GM19023 (cell line): Measurements from ENCODE around the gene MATK.

Source experiments
- ATAC-seq: cut with Tn5 transposase; IDR thresholded peaks from one replicate; pipeline ENCODE4 v1.9.1; 2021; ENCODE audit warnings: mild to moderate bottlenecking, moderate library complexity; ENCODE audit not compliant: unreplicated experiment

MATK gene

GRCh38 chr19:3792114-3792513 lies 5.9 kb upstream of the MATK start:
- ATAC-seq, result no peak

GRCh38 chr19:3790941-3791340 lies 4.8 kb upstream of the MATK start:
- ATAC-seq, result no peak

- ATAC-seq, result no peak
Measured at GRCh38 chr19:3790209-3790734, 4.1 kb upstream of the MATK start.

DNA sequence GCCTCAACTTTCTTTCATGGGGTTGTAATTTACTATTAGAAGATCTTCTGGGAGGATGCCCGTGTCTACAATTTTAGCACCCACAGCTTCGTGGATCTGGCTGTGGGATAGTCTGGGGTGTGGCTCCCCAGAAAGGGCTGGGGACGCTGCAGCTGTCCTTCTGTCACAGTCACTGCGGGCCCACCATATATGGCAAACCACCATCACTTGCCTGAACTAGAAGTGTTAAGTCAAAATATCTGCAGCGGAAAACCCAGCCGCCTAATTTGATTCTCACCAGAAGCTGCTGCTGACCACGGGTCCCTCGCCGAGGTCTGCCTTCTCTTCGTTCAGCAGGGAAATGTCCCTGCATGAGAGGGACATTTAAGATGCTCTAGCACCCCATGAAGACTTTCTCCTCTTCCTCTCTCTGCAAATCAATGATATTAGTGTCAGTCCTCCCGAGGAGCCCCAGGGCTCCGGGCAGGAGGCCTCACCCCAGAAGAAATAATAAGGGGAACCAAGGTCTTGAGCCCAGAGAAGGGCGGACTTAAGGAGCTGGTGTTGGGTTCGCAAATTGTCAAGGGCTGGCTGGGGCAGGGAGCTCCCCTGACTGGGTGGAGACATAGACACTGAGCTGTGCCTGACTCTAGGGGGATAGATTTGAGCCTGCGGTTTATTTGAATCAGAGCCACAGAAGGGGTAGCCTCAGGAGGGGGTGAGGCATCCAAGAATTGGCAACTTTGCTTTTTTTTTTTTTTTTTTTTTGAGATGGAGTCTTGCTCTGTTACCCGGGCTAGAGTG lies 3.0 kb upstream of the MATK start:
- no peak for ATAC-seq

DNA sequence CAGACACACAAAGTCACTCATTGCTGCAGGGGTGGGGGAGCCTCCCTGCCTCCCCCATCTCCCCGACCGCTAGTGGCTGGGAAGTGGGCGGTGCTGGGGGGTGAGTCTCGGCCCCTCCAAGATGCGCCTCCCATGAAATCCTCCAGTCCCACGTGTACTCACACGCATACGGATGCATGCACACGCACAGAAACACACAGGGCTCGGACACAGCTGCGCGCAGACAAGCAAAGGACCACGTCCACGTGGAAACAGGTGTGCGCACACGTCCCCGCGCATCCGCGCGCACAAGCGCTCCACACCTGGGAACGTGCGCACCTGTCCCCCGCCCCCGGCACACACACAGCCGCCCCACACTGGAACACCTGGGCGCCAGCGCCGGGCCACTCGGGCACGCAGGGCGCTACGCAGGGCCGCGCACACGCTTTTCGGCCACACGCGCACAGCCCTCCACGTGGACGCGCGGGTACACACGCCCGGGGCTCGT lies 687 bp downstream of the MATK start:
- no peak for ATAC-seq

DNA sequence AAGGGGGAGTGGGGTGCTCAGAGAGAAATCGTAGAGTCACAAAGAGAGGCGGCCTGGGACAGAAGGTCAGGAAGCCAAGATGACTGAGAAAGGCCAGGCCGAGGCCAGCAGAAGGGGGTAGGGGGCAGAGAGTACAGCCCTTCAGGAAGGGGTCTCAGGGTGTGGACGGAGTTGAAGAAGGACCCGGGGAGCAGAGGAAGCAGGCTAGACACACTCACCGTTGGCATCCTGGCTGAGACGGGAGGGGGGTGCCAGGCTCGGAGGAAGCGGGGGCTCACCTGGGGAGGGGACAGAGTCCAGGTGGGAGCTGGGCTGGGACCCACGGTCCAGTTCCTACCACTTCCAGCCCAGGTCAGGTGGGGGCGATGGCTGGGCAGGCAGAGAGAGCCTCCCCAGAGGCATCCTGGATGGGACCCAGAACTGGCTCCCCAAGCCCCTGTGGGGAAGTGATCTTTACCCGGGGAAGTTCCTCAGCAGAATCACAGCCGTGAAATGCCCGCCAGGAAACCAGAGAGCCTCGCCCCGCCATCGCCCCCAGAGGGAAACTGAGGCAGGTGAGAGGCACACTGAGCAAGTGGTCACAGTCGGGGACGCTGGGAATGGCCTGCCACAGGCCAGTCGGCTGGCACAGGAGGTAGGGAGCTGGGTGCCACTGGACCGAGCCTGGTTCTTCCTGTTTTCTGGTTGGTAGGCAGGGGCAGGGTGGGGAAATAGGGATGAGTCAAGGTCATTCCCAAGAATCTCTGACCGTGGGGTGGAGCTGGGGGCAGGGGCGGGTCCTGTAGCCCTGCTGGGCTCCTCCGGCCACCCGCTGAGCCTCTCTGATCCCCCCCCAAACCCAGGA lies 1.4 kb downstream of the MATK start:
- no peak for ATAC-seq

- no peak for ATAC-seq
Measured at GRCh38 chr19:3783660-3784584, 2.3 kb downstream of the MATK start.

DNA sequence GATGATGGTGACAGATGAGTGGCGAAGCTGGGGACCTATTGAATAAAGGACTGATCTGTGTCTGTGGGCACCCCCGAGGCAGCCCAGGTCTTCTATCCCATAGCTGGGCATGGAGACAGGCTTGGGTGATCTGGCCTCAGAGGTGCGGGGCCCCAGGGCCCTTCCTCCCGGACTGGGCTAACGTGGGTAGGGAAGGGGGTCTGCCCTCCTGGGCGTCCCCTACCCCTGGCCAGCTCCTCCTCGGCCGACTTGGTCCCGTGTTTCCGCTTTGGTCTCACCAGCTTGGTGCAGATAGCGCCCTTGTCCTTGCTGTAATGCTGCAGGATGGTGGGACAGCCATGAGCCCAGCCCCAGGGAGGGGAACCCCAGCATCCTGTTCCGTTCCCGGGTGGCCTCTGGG lies 3.3 kb downstream of the MATK start:
- no peak for ATAC-seq

DNA sequence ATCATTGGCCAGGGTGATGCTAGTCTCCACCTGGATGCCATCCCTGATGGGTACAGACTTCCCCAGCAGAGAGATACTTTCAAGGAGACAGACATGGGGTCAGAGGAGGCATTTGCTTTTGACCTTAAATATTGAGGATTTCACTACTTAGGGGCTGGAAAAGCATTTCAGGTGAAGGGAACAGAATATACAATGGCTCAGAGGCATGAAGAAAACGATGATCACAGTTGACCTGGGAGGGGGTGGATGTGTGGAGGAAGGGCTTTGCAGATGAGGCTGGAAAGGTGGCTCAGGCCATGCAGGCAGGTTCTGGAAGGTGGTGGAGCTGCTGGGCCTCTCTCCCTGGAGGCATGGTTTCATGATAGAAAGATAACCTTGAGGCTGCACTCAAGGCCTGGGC lies 3.9 kb downstream of the MATK start:
- no peak for ATAC-seq

- ATAC-seq, result no peak
Measured at GRCh38 chr19:3781603-3782002, 4.6 kb downstream of the MATK start.

GRCh38 chr19:3780786-3781304 lies 5.3 kb downstream of the MATK start:
- ATAC-seq, result no peak

DNA sequence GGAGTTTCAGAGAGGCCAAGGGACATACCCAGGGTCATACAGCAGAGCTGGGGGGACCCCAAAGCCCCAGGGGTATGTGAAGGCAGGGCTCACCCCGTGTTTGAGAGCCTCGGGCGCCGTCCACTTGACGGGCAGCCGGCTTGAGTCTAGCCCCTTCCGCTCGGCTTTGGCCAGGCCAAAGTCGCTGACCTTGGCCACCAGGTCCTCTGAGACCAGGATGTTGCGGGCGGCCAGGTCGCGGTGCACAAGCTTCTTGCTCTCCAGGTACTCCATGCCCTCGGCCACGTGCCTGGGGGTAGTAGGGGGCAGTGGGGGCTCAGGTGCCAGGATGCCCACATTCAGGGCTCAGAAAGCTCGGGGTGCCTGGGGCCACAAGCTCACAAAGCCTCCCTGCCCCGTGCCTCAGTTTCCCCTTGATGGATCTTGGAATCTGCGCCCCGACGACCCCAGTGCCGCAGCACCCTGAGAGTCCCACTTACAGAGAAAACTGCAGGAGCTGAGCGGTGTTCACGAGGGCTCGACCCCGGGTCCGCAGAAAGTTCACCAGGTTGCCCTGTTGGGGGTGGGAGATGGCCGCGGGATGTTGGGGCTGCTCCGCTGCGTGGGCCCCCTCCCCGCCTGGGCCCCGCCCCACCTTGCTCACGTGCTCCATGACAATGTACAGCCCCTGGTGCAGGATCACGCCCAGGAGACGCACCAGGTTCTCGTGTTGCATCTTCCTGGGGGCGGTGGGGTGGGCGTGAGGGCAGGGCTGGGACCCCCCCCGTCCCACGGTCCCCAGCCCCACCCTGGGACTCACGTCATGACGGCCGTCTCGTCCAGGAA lies 7.1 kb downstream of the MATK start:
- ATAC-seq, result no peak

DNA sequence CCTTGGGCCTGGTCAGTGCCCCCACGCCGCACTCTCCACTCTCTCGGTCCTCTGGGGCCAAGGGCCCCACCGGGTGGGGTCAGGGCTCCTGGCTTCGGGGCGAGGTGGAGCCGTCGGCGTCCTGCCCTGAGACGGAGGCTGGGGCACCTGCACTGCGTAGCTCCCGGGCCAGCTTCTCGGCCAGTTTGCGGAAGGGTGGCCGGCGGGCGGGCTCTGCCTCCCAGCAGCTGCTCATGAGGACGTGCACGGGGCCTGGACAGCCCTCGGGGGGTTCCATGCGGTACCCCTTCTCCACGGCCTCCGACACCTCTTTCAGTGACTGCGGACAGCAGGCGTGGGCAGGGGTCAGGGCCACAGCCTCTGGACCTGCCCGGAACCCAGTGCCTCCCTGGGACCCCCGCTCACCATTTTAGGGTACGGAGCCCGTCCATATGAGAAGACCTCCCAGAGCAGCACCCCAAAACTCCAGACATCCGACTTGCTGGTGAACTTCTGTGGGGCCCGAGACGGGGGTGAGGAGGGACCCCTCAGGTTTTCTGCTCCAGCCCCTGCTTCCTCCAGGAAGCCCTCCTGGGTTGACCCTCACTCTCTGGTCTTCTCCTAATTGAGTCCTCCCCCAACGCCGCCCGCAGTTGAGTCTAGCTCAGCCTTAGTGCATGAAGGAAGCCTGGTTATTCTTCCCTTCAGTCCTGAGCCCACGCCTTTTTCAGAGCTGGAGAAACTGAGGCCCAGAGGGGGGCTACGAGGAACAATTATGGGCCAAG lies 7.9 kb downstream of the MATK start:
- ATAC-seq, result no peak

- ATAC-seq, result no peak
Measured at GRCh38 chr19:3776479-3777040, 9.6 kb downstream of the MATK start.

DNA sequence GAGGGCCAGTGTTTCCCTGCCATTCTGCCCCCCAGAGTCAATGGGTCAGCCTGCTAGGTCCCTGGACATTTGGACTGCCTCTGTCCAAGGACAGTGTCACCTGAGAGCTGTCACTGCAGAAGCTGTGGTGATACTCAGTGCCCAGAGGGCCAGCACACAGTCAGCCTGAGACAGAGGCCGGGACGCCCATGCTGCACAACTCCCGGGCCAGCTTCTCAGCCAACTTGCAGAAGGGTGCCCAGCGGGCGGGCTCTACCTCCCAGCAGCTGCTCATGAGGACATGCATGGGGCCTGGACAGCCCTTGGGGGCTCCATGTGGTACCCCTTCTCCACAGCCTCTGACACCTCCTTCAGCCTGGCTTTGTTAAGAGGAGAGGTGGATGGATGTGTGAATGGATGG lies 10.3 kb downstream of the MATK start:
- no peak for ATAC-seq

DNA sequence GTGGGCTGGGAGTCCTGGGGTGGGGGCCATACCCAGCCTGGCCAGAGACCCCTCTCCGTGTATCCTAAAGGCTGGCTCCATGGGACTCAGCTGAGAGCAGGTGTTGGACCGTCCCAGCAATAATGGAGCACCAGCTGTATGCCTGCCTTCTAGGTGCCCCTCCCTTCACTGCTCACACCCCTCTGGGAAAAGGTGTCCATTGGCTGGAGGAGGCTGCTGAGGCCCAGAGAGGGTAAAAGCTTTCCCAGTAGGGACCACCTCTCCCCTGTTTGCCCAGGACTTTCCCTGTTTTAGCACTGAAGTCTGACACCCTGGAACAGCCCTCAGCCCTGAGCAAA lies 10.8 kb downstream of the MATK start:
- no peak for ATAC-seq

GRCh38 chr19:3774621-3775373 lies 11.4 kb downstream of the MATK start:
- ATAC-seq, result no peak
